ENCODE measurements around the gene KRT74.

DNA sequence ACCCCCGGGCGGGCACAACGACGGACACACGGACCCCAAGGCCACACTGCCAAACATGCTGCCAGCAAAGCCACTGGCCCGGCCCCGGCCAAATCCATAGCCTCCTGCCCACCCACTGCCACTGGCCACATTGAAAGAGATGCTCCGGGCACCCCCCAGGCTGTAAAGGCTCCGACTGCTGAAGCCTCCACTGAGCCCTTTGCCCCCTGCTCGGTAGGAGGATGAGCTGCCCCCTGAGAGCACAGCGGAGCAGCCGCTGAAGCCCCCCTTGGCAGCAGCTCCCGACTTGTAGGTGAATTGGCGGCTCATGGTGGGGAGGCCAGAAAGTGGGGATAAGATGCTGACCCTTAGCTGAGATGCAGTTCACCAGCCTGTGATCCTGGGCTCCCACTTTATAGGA is 44.6 kb upstream of the KRT74 start, which contains the start of gene KRT73:
- TF ChIP-seq, protein P1, sequence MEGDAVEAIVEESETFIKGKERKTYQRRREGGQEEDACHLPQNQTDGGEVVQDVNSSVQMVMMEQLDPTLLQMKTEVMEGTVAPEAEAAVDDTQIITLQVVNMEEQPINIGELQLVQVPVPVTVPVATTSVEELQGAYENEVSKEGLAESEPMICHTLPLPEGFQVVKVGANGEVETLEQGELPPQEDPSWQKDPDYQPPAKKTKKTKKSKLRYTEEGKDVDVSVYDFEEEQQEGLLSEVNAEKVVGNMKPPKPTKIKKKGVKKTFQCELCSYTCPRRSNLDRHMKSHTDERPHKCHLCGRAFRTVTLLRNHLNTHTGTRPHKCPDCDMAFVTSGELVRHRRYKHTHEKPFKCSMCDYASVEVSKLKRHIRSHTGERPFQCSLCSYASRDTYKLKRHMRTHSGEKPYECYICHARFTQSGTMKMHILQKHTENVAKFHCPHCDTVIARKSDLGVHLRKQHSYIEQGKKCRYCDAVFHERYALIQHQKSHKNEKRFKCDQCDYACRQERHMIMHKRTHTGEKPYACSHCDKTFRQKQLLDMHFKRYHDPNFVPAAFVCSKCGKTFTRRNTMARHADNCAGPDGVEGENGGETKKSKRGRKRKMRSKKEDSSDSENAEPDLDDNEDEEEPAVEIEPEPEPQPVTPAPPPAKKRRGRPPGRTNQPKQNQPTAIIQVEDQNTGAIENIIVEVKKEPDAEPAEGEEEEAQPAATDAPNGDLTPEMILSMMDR (IDR thresholded peaks at IDR 0.05): no peak
- no peak for TF ChIP-seq ZFX (IDR thresholded peaks at IDR 0.05; ENCODE audit: borderline replicate concordance)

Data from 22Rv1 (cell line).